Stimulated activated CD4-positive, alpha-beta T cell treated with anti-CD3 and anti-CD28 coated beads, Interleukin-2, amount 100 ng/mL, for 48 hours (primary cell): ENCODE data around the gene ERBB2.
"Not testable (repeated sequence)": the region's sequence is repeated elsewhere in the genome, so short reads cannot be mapped to it uniquely, and the experiment has no call there.

Experiments used
- DNase-seq, 2 donors: peaks; one replicate each; pipeline ENCODE4 v3.0.0-alpha.2; 2020

ERBB2 gene

DNA sequence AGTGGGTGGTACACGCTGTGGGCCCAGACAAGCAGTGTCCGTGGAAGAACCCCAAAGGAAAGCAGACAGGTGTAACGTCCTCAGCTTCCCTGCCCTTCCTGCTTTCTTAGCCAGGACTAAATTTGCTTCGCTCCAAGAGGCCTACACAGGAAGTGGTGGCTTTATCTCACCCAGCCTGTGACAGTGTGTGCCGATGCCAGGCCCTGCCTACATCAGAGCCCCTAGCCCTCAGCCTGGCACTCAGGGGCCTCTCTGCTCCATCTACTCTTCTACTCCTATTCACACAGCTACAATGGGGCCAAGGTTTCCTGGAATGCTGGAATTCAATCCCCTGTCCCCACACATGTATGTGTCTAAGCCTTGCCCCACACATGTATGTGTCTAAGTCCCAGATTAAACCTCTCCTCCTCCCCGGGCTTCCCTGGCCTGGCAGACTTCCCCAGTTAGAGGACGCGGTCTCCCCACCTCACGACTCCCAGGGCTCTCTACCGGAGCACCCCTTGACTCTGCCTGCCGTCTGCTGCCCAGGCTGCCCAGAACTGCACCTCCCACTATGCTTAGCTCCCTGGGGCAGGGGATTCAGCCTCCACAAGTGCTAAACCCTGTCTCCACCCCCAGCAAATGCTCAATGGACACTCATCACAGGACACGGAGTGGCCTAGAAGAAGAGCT lies 20.2 kb upstream of the ERBB2 start:
- no peak for DNase-seq

GRCh38 chr17:39683295-39683939 lies 16.4 kb upstream of the ERBB2 start:
- DNase-seq: no peak

- no peak for DNase-seq
Measured at GRCh38 chr17:39684369-39685192, 15.3 kb upstream of the ERBB2 start.

DNA sequence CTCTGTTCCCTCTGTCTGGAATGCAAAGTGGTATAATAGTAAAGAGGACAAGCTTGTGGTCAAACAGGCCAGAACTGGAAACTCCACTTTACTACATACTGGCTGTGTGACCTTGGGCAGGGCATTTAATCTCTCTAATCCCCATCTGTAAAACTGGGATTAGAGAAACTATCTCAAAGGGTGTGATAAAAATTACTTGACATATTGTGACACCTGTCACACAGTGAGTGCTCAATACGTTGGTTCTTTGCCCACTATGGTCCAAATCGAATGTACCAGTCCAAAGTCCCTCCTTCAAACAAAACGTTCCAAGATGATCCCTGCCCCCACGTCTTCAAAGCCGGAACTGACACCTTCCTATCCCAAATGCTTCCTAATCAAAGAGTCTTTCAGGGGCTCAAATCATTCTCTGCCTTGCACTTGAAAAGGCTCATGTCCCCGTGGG lies 12.7 kb upstream of the ERBB2 start:
- DNase-seq: no peak

GRCh38 chr17:39687546-39688474 lies 12.1 kb upstream of the ERBB2 start, which contains the start of gene PGAP3:
PGAP3 (minus strand) TSS chr17:39688057; CDS start chr17:39688014, 43 bp downstream.
- peak; percentile 76 to 78 for DNase-seq

- no peak for DNase-seq
Measured at GRCh38 chr17:39688475-39688835, 11.4 kb upstream of the ERBB2 start.

DNA sequence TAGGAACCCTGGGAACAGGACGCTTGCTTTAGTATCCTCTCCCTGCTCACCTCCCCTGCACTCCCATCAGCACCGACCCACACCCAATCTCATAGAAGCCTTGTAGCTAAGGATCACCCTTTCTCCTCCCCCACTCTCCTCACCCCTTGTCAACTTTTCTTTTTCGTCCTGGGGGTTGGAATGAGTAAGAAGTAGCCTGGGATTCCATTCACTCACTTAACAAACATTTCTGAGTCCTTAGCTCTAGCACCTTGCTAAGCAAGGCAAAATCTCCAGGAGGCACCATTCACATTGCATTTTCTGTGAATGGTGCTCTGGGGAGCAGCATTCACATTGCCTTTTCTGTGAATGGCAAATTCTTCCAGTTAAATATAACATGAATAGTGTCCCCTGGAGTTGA lies 10.9 kb upstream of the ERBB2 start:
- DNase-seq: no peak

DNA sequence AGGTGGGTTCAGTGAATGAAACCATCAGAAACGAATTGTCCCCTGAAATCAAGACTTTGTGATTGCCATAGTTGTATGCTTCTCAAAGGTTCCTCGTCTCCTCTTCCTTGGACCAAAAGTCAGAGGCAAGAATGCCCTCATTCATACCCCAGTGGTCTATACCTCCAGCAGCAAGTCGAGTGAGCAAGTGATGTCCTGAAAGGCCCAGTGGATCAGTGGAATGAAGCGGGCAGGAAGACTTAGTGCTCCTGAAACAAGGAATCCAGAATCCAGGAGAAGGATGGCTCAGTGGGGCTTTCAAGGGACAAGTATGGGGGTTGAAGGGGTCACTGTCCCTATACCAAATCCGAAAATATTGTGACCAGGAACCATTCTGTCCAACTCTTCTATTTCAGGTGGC lies 5.3 kb upstream of the ERBB2 start:
- no peak for DNase-seq

GRCh38 chr17:39695089-39695474 lies 4.8 kb upstream of the ERBB2 start:
- no peak for DNase-seq

DNA sequence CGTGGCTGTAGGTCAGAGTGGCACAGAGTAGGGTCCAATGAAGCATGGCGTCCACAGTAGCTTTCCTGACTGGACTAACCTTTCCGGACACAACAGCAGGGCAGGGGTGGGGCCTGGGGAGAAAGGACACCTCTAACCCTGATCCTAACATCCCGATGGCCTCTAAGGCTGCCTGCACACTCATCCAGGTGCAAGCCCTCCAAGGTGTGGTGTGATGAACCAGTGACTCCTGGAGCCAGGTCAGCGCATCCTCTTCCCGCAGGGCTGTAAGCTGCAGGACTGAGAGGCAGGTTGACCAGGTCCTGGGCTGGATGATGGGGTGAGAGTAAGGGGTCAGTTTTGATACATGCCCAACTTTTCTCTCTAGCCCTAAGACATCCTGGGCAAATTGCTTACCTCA lies 3.1 kb upstream of the ERBB2 start:
- DNase-seq: no peak

- DNase-seq: no peak
Measured at GRCh38 chr17:39697961-39698360, 1.9 kb upstream of the ERBB2 start.

- DNase-seq: not testable (repeated sequence)
Measured at GRCh38 chr17:39699157-39699817, 577 bp upstream of the ERBB2 start.

- no peak for DNase-seq
Measured at GRCh38 chr17:39700148-39700987, 504 bp downstream of the ERBB2 start.

DNA sequence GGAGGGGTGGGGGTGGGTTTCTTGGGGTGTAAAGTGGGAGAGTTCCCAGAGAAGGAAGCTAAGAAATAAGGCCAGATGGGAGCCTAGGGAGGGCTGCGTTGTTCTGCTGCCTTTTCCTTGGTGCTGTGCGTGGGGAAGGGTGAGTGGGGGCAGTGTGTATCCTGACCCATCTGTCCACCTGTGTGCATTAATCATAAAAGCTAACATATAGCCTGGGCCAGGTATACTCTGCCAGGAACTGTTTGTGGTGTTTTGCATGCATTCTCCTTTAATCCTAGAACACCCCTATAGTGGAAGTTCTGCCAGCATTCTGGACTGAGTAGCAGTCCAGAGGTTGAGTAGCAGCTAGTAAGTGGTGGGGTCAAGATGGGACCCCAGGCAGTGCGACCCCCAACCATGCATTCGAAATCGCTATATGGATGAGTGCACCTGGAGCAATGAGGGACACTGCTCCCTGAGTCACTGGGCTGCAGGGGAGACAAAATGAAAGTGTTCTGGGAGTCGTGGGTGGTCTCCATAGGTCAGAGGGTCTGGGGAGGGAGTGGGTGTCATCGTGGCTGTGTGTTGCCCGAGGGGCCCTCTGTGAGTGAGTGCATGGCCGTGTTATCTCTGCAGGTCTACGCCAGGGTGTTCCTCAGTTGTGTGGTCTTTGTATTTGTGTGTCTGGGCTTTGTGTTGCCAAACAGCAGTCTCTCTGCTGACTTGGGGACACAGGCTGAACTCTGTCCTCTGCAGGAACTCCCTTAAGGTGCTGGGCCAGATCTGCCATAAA lies 1.3 kb downstream of the ERBB2 start:
- DNase-seq: no peak

- no peak for DNase-seq
Measured at GRCh38 chr17:39701784-39702422, 2.0 kb downstream of the ERBB2 start.

GRCh38 chr17:39702901-39703893 lies 3.3 kb downstream of the ERBB2 start:
- DNase-seq: no peak

- DNase-seq: no peak
Measured at GRCh38 chr17:39703913-39704312, 4.0 kb downstream of the ERBB2 start.

DNA sequence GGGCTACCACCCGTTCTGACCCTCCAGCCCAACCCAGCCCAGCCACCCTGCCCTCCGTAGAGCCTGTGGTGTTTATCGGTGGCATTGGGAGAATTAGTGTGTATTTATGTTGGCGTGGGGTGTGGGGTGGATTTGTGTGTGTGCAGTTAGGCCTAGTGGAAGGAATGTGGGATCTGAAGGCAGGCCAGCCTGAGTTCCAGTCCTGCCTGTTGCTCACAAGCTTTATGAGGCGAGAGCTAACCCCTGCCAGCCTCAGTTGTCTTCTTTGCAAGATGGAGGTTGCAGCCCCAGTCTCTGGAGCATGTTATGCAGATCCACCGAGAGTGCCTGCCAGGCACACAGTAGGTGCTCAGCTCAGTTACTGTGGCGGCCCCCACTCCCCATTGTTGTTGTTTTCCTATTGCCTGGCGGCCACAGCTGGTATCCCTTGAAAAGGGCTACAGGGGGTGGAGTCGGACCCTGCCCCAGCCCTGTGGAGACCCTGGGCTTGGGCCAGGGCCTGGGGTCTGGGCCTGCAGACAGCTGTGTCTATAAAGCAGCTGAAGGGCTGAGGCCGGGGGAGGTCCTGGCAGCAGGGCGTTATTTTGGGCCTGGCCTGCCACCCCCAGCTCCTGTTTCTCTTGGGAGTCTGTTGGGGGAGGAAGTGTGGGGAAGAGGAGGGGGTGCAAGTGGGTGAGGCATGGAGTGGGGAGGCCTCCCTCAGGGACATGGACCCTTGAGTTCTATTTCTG lies 5.1 kb downstream of the ERBB2 start:
- DNase-seq: no peak
